ENCODE results near the gene EEF1G.

EEF1G gene

DNA sequence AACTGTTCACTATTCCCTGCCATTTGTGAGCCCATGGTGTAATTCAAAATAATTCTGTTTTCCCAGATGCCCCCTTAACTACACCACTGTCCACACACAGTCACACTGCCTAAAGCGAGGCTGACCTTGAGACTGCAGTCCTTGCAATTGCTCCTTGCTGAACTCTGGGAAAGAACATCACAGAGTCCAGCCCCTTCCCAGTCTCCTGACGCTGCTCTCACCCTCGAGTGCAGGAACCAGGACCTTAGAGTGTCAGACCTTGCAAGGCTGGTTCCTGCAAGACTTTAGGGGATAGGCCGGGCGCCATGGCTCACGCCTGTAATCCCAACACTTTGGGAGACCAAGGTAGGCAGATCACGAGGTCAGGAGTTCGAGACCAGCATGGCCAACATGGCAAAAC lies 60.7 kb downstream of the EEF1G start:
- Histone ChIP-seq H3K4me1 (ENCODE audit: insufficient read depth, low read length) (peaks cover 6% of the 10 kb centered on the region; the same call in 1 of the 2 replicates), H3K36me3 (ENCODE audit: insufficient read depth, low read depth, low read length) (no peaks in the 10 kb centered on the region), H3K27me3 (ENCODE audit: insufficient read depth, low read length) (no peaks in the 10 kb centered on the region; the same call in 1 of the 2 replicates), H3K27ac (ENCODE audit: low read length) (no peak overlapping the region), H3K9me3 (ENCODE audit: insufficient read depth, low read depth, low read length) (no peaks in the 10 kb centered on the region), H3K9ac (ENCODE audit: low read depth, low read length) (no peak overlapping the region), H3K4me3 (ENCODE audit: low read length) (no peak overlapping the region)
